Measurements from ENCODE around the gene NRF1. TPM values are rescaled to one million over a fixed set of nuclear protein-coding genes. Genes with fewer than 3 reads are reported as not detected.

NRF1 gene
- total and polyA plus RNA-seq, 9 donors = 11.5 to 33.5 (median 21.7) TPM

GRCh38 chr7:129748356-129749109, 137.0 kb downstream of the NRF1 start:
- H3K4me3 ChIP-seq = no peak overlapping the region
- H3K4me1 ChIP-seq (ENCODE audit: insufficient read depth) = no peaks in the 10 kb centered on the region
- intact Hi-C loops (cut with DNase I) = no loop called here
- no peaks in the 10 kb centered on the region for H3K36me3 ChIP-seq
- H3K27ac ChIP-seq = no peak overlapping the region
- TF ChIP-seq EP300 (IDR thresholded peaks at IDR 0.05) (no peak), CTCF (IDR thresholded peaks at IDR 0.05) (no peak), POLR2A (IDR thresholded peaks at IDR 0.05) (no peak)
- DNase-seq = no peak
- H3K9me3 ChIP-seq = no peaks in the 10 kb centered on the region
- H3K27me3 ChIP-seq = no peaks in the 10 kb centered on the region
- WGBS, 3 donors = 85 to 97% (median 90%) methylated on average over 4 of the region's 4 CpGs

GRCh38 chr7:129750091-129750490, 138.6 kb downstream of the NRF1 start:
- 92 to 94% (median 92%) methylated on average over 7 of the region's 7 CpGs for WGBS, 3 donors
- no peak for DNase-seq
- Histone ChIP-seq H3K9me3 (no peaks in the 10 kb centered on the region), H3K36me3 (no peaks in the 10 kb centered on the region), H3K27ac (no peak overlapping the region), H3K4me3 (no peak overlapping the region), H3K4me1 (ENCODE audit: insufficient read depth) (no peaks in the 10 kb centered on the region), H3K27me3 (no peaks in the 10 kb centered on the region)
- intact Hi-C loops (cut with DNase I) = no loop called here
- TF ChIP-seq EP300 (IDR thresholded peaks at IDR 0.05) (no peak), POLR2A (IDR thresholded peaks at IDR 0.05) (no peak), CTCF (IDR thresholded peaks at IDR 0.05) (no peak)

DNA sequence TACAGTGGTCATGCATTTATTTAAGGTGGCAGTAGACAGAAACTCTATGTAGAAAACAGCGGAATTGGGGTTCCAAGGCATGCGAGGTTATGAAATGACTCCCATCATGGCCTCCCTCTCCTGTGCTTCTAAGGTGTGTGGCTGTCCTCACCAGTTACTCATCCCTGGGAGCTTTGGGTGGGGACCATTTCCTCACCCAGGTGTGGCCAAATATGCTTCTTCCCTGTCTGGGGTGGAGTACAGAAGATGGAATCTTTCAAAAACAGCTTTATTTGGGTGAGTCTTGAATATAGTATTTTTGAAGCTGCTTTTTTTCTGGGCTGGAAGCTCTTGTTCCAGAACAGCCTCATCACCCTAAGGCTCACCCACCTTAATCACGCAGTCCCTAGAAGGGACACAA, 139.0 kb downstream of the NRF1 start:
- 77 to 100% (median 96%) methylated on average over 3 of the region's 3 CpGs for WGBS, 3 donors
- no peaks in the 10 kb centered on the region for H3K27me3 ChIP-seq

GRCh38 chr7:129751916-129752315, 140.4 kb downstream of the NRF1 start:
- no peaks in the 10 kb centered on the region for H3K4me1 ChIP-seq (ENCODE audit: insufficient read depth)
- 69 to 89% (median 87%) methylated on average over 1 of the region's 1 CpG for WGBS, 3 donors
- intact Hi-C loops (cut with DNase I) = no loop called here
- H3K9me3 ChIP-seq = no peaks in the 10 kb centered on the region
- H3K4me3 ChIP-seq = no peak overlapping the region
- no peaks in the 10 kb centered on the region for H3K27me3 ChIP-seq
- no peak for DNase-seq
- H3K36me3 ChIP-seq = no peaks in the 10 kb centered on the region
- no peak overlapping the region for H3K27ac ChIP-seq
- TF ChIP-seq POLR2A (IDR thresholded peaks at IDR 0.05) (no peak), EP300 (IDR thresholded peaks at IDR 0.05) (no peak), CTCF (IDR thresholded peaks at IDR 0.05) (no peak)

More for the DNA sequence above, 139.0 kb downstream of the NRF1 start:
- Histone ChIP-seq H3K4me1 (ENCODE audit: insufficient read depth) (no peaks in the 10 kb centered on the region), H3K27ac (no peak overlapping the region), H3K36me3 (no peaks in the 10 kb centered on the region), H3K4me3 (no peak overlapping the region), H3K9me3 (no peaks in the 10 kb centered on the region)
- no peak for TF ChIP-seq POLR2A (IDR thresholded peaks at IDR 0.05)
- no peak for TF ChIP-seq CTCF (IDR thresholded peaks at IDR 0.05)
- TF ChIP-seq EP300 (IDR thresholded peaks at IDR 0.05) = no peak
- intact Hi-C loops (cut with DNase I) = no loop called here
- no peak for DNase-seq

Measured in ovary (tissue), 9 donors.